ENCODE data around the gene GLT6D1.

Gene GLT6D1

GRCh38 chr9:135662758-135663450 is 23.6 kb upstream of the GLT6D1 start, which contains the start of gene LCN9:
Gene LCN9 (plus strand): TSS chr9:135663309. CDS start chr9:135663322, 13 bp downstream.
- Histone ChIP-seq H3K4me3 (ENCODE audit: severe bottlenecking) (no peak within 1 kb of the TSS), H3K27ac (ENCODE audit: poor library complexity, severe bottlenecking) (no peak within 1 kb of the TSS), H3K9me3 (ENCODE audit: severe bottlenecking) (no peaks in the 10 kb centered on the region), H3K36me3 (ENCODE audit: low read depth) (no peaks in the 10 kb centered on the region), H3K4me1 (ENCODE audit: insufficient read depth, poor library complexity, severe bottlenecking) (no peaks in the 10 kb centered on the region), H3K27me3 (ENCODE audit: insufficient read depth, poor library complexity, severe bottlenecking) (peaks cover 5% of the 10 kb centered on the region)
- DNase-seq (ENCODE audit: low spot score) (no peak), ATAC-seq (ENCODE audit: low read depth) (no peak)
- TF ChIP-seq CTCF (IDR thresholded peaks at IDR 0.05; ENCODE audit: poor library complexity, severe bottlenecking) = no peak

- Histone ChIP-seq H3K9me3 (ENCODE audit: severe bottlenecking) (no peaks in the 10 kb centered on the region), H3K27me3 (ENCODE audit: insufficient read depth, poor library complexity, severe bottlenecking) (peaks cover 8% of the 10 kb centered on the region), H3K36me3 (ENCODE audit: low read depth) (no peaks in the 10 kb centered on the region), H3K4me1 (ENCODE audit: insufficient read depth, poor library complexity, severe bottlenecking) (no peaks in the 10 kb centered on the region), H3K27ac (ENCODE audit: poor library complexity, severe bottlenecking) (no peak overlapping the region), H3K4me3 (ENCODE audit: severe bottlenecking) (no peak overlapping the region)
- DNase-seq (ENCODE audit: low spot score) (no peak), ATAC-seq (ENCODE audit: low read depth) (no peak)
- TF ChIP-seq CTCF (IDR thresholded peaks at IDR 0.05; ENCODE audit: poor library complexity, severe bottlenecking) = no peak
These were observed 22.6 kb upstream of the GLT6D1 start for GRCh38 chr9:135661816-135662560.

- H3K4me1 ChIP-seq (ENCODE audit: insufficient read depth, poor library complexity, severe bottlenecking) = no peaks in the 10 kb centered on the region
- no peaks in the 10 kb centered on the region for H3K9me3 ChIP-seq (ENCODE audit: severe bottlenecking)
- ATAC-seq (ENCODE audit: low read depth) (no peak), DNase-seq (ENCODE audit: low spot score) (no peak)
- peaks cover 4% of the 10 kb centered on the region for H3K27me3 ChIP-seq (ENCODE audit: insufficient read depth, poor library complexity, severe bottlenecking)
- TF ChIP-seq CTCF (IDR thresholded peaks at IDR 0.05; ENCODE audit: poor library complexity, severe bottlenecking) = no peak
- H3K36me3 ChIP-seq (ENCODE audit: low read depth) = no peaks in the 10 kb centered on the region
- no peak overlapping the region for H3K27ac ChIP-seq (ENCODE audit: poor library complexity, severe bottlenecking)
- H3K4me3 ChIP-seq (ENCODE audit: severe bottlenecking) = no peak overlapping the region
These were observed 21.1 kb upstream of the GLT6D1 start for GRCh38 chr9:135660407-135660806.

GRCh38 chr9:135659252-135659651 is 19.9 kb upstream of the GLT6D1 start:
- H3K9me3 ChIP-seq (ENCODE audit: severe bottlenecking) = no peaks in the 10 kb centered on the region
- no peaks in the 10 kb centered on the region for H3K4me1 ChIP-seq (ENCODE audit: insufficient read depth, poor library complexity, severe bottlenecking)
- TF ChIP-seq CTCF (IDR thresholded peaks at IDR 0.05; ENCODE audit: poor library complexity, severe bottlenecking) = no peak
- DNase-seq (ENCODE audit: low spot score) (no peak), ATAC-seq (ENCODE audit: low read depth) (no peak)
- no peak overlapping the region for H3K27ac ChIP-seq (ENCODE audit: poor library complexity, severe bottlenecking)
- H3K4me3 ChIP-seq (ENCODE audit: severe bottlenecking) = no peak overlapping the region
- peaks cover 4% of the 10 kb centered on the region for H3K27me3 ChIP-seq (ENCODE audit: insufficient read depth, poor library complexity, severe bottlenecking)
- H3K36me3 ChIP-seq (ENCODE audit: low read depth) = no peaks in the 10 kb centered on the region

- no peak for TF ChIP-seq CTCF (IDR thresholded peaks at IDR 0.05; ENCODE audit: poor library complexity, severe bottlenecking)
- no peaks in the 10 kb centered on the region for H3K9me3 ChIP-seq (ENCODE audit: severe bottlenecking)
- H3K4me3 ChIP-seq (ENCODE audit: severe bottlenecking) = no peak overlapping the region
- DNase-seq (ENCODE audit: low spot score) (no peak), ATAC-seq (ENCODE audit: low read depth) (no peak)
- peaks cover 4% of the 10 kb centered on the region for H3K27me3 ChIP-seq (ENCODE audit: insufficient read depth, poor library complexity, severe bottlenecking)
- no peak overlapping the region for H3K27ac ChIP-seq (ENCODE audit: poor library complexity, severe bottlenecking)
- no peaks in the 10 kb centered on the region for H3K36me3 ChIP-seq (ENCODE audit: low read depth)
- no peaks in the 10 kb centered on the region for H3K4me1 ChIP-seq (ENCODE audit: insufficient read depth, poor library complexity, severe bottlenecking)
These were observed 18.1 kb upstream of the GLT6D1 start for GRCh38 chr9:135657416-135657815.
